ENCODE measurements around the gene SNCAIP.

Gene SNCAIP

GRCh38 chr5:122435761-122436160 is 123.7 kb downstream of the SNCAIP start:
- DNase-seq (ENCODE audit: extremely low read depth, low read depth): no peak
- no peak for TF ChIP-seq CTCF (IDR thresholded peaks at IDR 0.05; ENCODE audit: low read depth, low read length)

- no peak for DNase-seq (ENCODE audit: extremely low read depth, low read depth)
- no peak for TF ChIP-seq CTCF (IDR thresholded peaks at IDR 0.05; ENCODE audit: low read depth, low read length)
Observed at GRCh38 chr5:122436615-122437014, 124.6 kb downstream of the SNCAIP start.

- DNase-seq (ENCODE audit: extremely low read depth, low read depth): no peak
- TF ChIP-seq CTCF (IDR thresholded peaks at IDR 0.05; ENCODE audit: low read depth, low read length): no peak
Observed at GRCh38 chr5:122439645-122440044, 127.6 kb downstream of the SNCAIP start.

GRCh38 chr5:122442938-122443337 is 130.9 kb downstream of the SNCAIP start:
- no peak for TF ChIP-seq CTCF (IDR thresholded peaks at IDR 0.05; ENCODE audit: low read depth, low read length)
- DNase-seq (ENCODE audit: extremely low read depth, low read depth): no peak

- no peak for TF ChIP-seq CTCF (IDR thresholded peaks at IDR 0.05; ENCODE audit: low read depth, low read length)
- no peak for DNase-seq (ENCODE audit: extremely low read depth, low read depth)
Observed at GRCh38 chr5:122444411-122444810, 132.4 kb downstream of the SNCAIP start.

- DNase-seq (ENCODE audit: extremely low read depth, low read depth): no peak
- TF ChIP-seq CTCF (IDR thresholded peaks at IDR 0.05; ENCODE audit: low read depth, low read length): no peak
Observed at GRCh38 chr5:122445070-122445469, 133.0 kb downstream of the SNCAIP start.

GRCh38 chr5:122447072-122447471 is 135.0 kb downstream of the SNCAIP start:
- no peak for TF ChIP-seq CTCF (IDR thresholded peaks at IDR 0.05; ENCODE audit: low read depth, low read length)
- no peak for DNase-seq (ENCODE audit: extremely low read depth, low read depth)

Measured in AG09319 (cell line).